Uterus (tissue), 4 donors: ENCODE data around the gene DPP6. TPM values are rescaled to one million over a fixed set of nuclear protein-coding genes. Genes with fewer than 3 reads are reported as not detected.
A peak's percentile ranks its signal among the peaks of the same experiment; 100 is the strongest.
"Not testable (repeated sequence)": the region's sequence is repeated elsewhere in the genome, so short reads cannot be mapped to it uniquely, and the experiment has no call there.

Experiments used
- DNase-seq, 2 donors: peaks; one replicate each; pipeline ENCODE4 v3.0.0-alpha.2; 2019 to 2020
- H3K27ac ChIP-seq, 2 donors: fragments of 200-600 bp; sonication (generic); 1 replicate in 1 of 2; 2 replicates in 1 of 2; pipeline ENCODE4 v1.5.1; 2016 to 2018
- H3K27me3 ChIP-seq, 2 donors: fragments of 200-600 bp; sonication (generic); one replicate each; pipeline ENCODE4 v1.5.1; 2018 to 2019; ENCODE audit warnings: control low read depth in 1 of 2
- H3K36me3 ChIP-seq, 2 donors: fragments of 200-600 bp; sonication (generic); one replicate each; pipeline ENCODE4 v1.5.1; 2019; ENCODE audit warnings: control low read depth in 1 of 2
- H3K4me1 ChIP-seq, 2 donors: fragments of 200-600 bp; sonication (generic); one replicate each; pipeline ENCODE4 v1.5.1; 2018 to 2019; ENCODE audit warnings: control low read depth in 1 of 2
- H3K4me3 ChIP-seq, 2 donors: fragments of 200-600 bp; sonication (generic); 1 replicate in 1 of 2; 2 replicates in 1 of 2; pipeline ENCODE4 v1.5.1; 2018 to 2019; ENCODE audit warnings: mild to moderate bottlenecking in 1 of 2
- H3K9me3 ChIP-seq, 2 donors: fragments of 200-600 bp; sonication (generic); one replicate each; pipeline ENCODE4 v1.5.1; 2019; ENCODE audit warnings: control low read depth in 1 of 2
- intact Hi-C: fragments of 100-400 bp; cut with DNase I; formaldehyde crosslinking; loops from one replicate; pipeline ENCODE4 v1.15.1; 2023; ENCODE audit warnings: low total_unique reads
- total RNA-seq, 4 donors: library from RNA; depleted of rRNA in 3 of 4; stranded (reverse); fragments of >200 nt in 3 of 4; gene quantifications; one replicate each; pipeline versions ENCODE4 v1.1.0 to v1.2.4, GENCODE V29; 2014 to 2023
- donor health status: DM: yes; HTN: yes; CAD: no.

DPP6 gene
- 100 to 1,000 TPM in 1 of 4 donors, 10 to 100 TPM in 2, 1 to 10 TPM in 1; 4.1 to 107 (median 42.7) TPM for total RNA-seq

- H3K27me3 ChIP-seq, DNase-seq, H3K36me3 ChIP-seq, H3K9me3 ChIP-seq, H3K4me1 ChIP-seq, H3K27ac ChIP-seq, intact Hi-C loops: not testable (repeated sequence)
- H3K4me3 ChIP-seq = peak within 1 kb of the TSS; percentile 15 to 33
These were observed at the start of gene DPP6 for GRCh38 chr7:154051643-154052529. DPP6 (plus strand) TSS chr7:154052398.

- intact Hi-C loops, H3K36me3 ChIP-seq, H3K4me1 ChIP-seq, H3K9me3 ChIP-seq, H3K27me3 ChIP-seq, H3K4me3 ChIP-seq, H3K27ac ChIP-seq, DNase-seq: not testable (repeated sequence)
These were observed 42.7 kb upstream of the DPP6 start for GRCh38 chr7:154009423-154009911.

- intact Hi-C loops, H3K4me3 ChIP-seq, H3K9me3 ChIP-seq, H3K27me3 ChIP-seq, H3K36me3 ChIP-seq, H3K4me1 ChIP-seq, DNase-seq, H3K27ac ChIP-seq: not testable (repeated sequence)
These were observed 41.3 kb upstream of the DPP6 start for GRCh38 chr7:154010726-154011568.

- H3K27ac ChIP-seq, H3K9me3 ChIP-seq, H3K27me3 ChIP-seq, H3K4me1 ChIP-seq, H3K36me3 ChIP-seq, DNase-seq, H3K4me3 ChIP-seq, intact Hi-C loops: not testable (repeated sequence)
These were observed 39.4 kb upstream of the DPP6 start for GRCh38 chr7:154012800-154013199.

- intact Hi-C loops, H3K36me3 ChIP-seq, H3K27me3 ChIP-seq, H3K4me3 ChIP-seq, H3K9me3 ChIP-seq, H3K27ac ChIP-seq, DNase-seq, H3K4me1 ChIP-seq: not testable (repeated sequence)
These were observed 36.6 kb upstream of the DPP6 start for GRCh38 chr7:154015636-154016035.

GRCh38 chr7:154018354-154018753, 33.8 kb upstream of the DPP6 start:
- H3K27me3 ChIP-seq, H3K4me1 ChIP-seq, H3K27ac ChIP-seq, H3K36me3 ChIP-seq, H3K4me3 ChIP-seq, H3K9me3 ChIP-seq, DNase-seq, intact Hi-C loops: not testable (repeated sequence)

DNA sequence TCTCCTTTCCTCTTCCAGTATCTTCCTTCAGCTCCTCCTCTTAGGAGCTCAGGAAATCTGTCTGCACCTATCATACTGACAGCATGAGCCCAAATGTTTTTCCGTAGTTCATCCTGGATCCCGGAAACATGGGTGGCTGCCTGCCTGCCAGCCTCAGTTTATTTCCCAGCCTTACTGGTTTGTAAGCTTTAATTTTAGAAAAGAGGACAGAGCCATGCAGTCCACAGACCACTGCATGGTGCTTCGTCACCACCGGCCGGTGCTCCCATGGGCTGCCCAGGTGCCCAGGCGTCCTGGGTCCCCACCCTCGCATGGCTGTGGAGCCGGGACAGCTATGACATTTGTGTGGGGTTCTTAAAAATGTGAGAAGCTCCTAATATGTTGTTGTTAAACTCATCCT, 24.4 kb upstream of the DPP6 start:
- intact Hi-C loops, H3K27me3 ChIP-seq, H3K4me1 ChIP-seq, H3K27ac ChIP-seq, DNase-seq, H3K4me3 ChIP-seq, H3K9me3 ChIP-seq, H3K36me3 ChIP-seq: not testable (repeated sequence)

DNA sequence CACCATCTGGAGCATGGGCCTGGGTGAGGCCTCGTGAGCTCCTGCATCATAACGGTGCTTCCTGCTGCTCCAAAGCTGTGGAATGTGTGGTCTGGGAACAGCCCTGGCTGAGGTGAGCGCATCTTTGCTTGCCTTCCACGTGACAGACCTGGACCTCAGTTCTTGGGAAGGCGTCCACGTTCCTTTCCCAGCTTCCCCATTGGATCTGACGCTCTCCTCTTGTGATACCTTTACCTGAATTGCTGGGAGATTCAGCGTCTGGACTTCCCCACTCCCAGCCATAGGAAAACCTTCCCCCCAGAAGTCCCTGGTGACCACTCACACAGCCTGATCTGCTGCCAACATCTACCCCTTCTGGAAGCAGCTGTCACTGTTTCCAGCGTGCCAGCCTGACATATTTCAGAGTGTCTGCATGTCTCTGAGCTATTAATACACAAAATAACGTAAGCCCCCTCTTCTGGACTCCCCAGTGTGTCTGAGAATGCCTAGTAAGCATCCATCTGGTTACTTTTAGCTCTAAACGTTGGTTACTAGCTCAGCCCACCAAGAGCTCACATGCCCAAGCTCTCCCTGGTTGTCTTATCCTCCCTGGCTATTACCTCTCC, 21.6 kb upstream of the DPP6 start:
- H3K36me3 ChIP-seq, H3K4me3 ChIP-seq, H3K9me3 ChIP-seq, H3K27ac ChIP-seq, intact Hi-C loops, H3K27me3 ChIP-seq, H3K4me1 ChIP-seq, DNase-seq: not testable (repeated sequence)
